AG04449 (cell line): ENCODE results near the gene PCDHB12.

Source experiments
- CTCF ChIA-PET: fragments of 350-600 bp; formaldehyde crosslinking; extraction: SDS; loops from one replicate; lab custom pipeline; 2021; ENCODE audit warnings: antibody characterized with exemption; lab: Yijun Ruan, JAX
- POLR2A ChIA-PET: fragments of 400-600, 350-600 bp; formaldehyde crosslinking; extraction: SDS; loops from one replicate; lab custom pipeline; 2020; ENCODE audit warnings: antibody characterized with exemption, inconsistent platforms; lab: Yijun Ruan, JAX
- DNase-seq: peaks from one replicate; pipeline ENCODE4 v3.0.0-alpha.2; 2010; ENCODE audit warnings: low read depth, low spot score
- H3K4me3 ChIP-seq: 2 replicates; pipeline ENCODE4 v1.5.1; 2011; ENCODE audit warnings: low read depth, mild to moderate bottlenecking, control low read depth, low read length
- TF ChIP-seq, protein P1 (sequence below): IDR thresholded peaks from one replicate; pipeline ENCODE4 v1.5.1; 2011; ENCODE audit warnings: mild to moderate bottlenecking, moderate library complexity, low read length, control low read depth, inconsistent platforms; ENCODE audit not compliant: insufficient read depth; ENCODE audit errors: missing control alignments

Gene PCDHB12

DNA sequence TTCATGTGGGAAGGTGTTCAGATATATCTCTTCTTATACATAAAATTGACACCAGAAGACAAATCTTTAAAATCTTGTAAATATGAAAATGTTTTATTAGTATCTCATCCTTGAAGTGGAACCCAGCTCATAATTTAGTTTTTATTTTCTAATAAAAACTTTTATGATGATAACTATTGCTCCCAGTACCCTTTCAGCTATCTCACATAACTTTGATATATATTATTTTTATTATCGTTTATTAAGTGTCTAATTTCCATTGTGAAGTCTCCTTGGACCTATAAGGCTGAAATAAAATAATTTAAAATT is 52.7 kb downstream of the PCDHB12 start:
- TF ChIP-seq, protein P1, sequence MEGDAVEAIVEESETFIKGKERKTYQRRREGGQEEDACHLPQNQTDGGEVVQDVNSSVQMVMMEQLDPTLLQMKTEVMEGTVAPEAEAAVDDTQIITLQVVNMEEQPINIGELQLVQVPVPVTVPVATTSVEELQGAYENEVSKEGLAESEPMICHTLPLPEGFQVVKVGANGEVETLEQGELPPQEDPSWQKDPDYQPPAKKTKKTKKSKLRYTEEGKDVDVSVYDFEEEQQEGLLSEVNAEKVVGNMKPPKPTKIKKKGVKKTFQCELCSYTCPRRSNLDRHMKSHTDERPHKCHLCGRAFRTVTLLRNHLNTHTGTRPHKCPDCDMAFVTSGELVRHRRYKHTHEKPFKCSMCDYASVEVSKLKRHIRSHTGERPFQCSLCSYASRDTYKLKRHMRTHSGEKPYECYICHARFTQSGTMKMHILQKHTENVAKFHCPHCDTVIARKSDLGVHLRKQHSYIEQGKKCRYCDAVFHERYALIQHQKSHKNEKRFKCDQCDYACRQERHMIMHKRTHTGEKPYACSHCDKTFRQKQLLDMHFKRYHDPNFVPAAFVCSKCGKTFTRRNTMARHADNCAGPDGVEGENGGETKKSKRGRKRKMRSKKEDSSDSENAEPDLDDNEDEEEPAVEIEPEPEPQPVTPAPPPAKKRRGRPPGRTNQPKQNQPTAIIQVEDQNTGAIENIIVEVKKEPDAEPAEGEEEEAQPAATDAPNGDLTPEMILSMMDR, result no peak
- DNase-seq, result no peak
- POLR2A ChIA-PET, result no interaction called here
- no peak overlapping the region for H3K4me3 ChIP-seq
- CTCF ChIA-PET, result interaction anchor here (1.5 kb wide), 1 partner anchor 297 kb away, joined by 3 read pairs; no protein-coding TSS in a partner anchor
